ENCODE data around the gene PRICKLE4. TPM values are rescaled to one million over a fixed set of nuclear protein-coding genes. Genes with fewer than 3 reads are reported as not detected.

Gene PRICKLE4
- total and polyA plus RNA-seq, 2 of the 4 experiments (the other 2 are of a cell fraction), result 0.72 TPM; not detected in 1

DNA sequence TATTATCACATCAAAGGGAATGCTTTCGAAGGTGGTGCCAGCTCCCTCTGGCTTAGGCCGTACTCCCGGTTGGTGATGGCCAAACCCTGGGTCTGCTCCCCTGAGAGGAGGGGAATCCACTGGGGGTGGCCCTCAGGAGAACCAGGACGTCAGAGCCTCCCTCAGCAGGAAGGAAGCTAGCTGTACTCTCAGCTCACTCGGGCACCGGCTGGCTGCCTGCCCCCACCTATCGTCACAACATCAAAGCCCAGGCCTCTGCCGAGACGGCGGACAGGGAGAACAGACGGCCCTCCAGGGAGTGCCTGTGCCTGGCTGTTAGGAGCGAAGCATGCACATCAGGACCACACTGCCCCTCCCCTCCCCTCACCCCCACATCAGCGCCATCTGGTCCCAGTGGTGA lies 24.2 kb upstream of the PRICKLE4 start:
- in situ Hi-C loops (cut with MboI; ENCODE audit: low sequenced_read_pairs) (no loop called here), dilution Hi-C loops (cut with HindIII; ENCODE audit: low sequenced_read_pairs, unreplicated experiment) (no loop called here), intact Hi-C loops (cut with micrococcal nuclease) (no loop called here)
- H3K9me3 ChIP-seq (ENCODE audit: control insufficient read depth, insufficient read depth, low read length), result no peaks in the 10 kb centered on the region
- no peak overlapping the region for H4K91ac ChIP-seq (ENCODE audit: insufficient read depth, low read depth, low read length)
- H3K4me1 ChIP-seq (ENCODE audit: control insufficient read depth, insufficient read depth, low read length), result peaks cover 3% of the 10 kb centered on the region; the same call in 1 of the 2 replicates
- peak overlapping the region; percentile 14 for H2AFZ ChIP-seq (replicated peaks; ENCODE audit: low read length, poor library complexity)
- no peaks in the 10 kb centered on the region; the same call in 1 of the 2 replicates for H3K9me1 ChIP-seq (ENCODE audit: insufficient read depth, low read length)
- no peak overlapping the region for H3K56ac ChIP-seq (ENCODE audit: extremely low read depth, insufficient read depth, low read length)
- H2BK120ac ChIP-seq (ENCODE audit: low read depth, low read length), result no peak overlapping the region
- no peak overlapping the region for H2BK15ac ChIP-seq (ENCODE audit: low read depth, low read length)
- H3K79me1 ChIP-seq (ENCODE audit: low read depth in 1 of 2, low read length in 2 of 2), result no peaks in the 10 kb centered on the region
- H3K27me3 ChIP-seq (ENCODE audit: control insufficient read depth, insufficient read depth, low read length), result peaks cover 34% of the 10 kb centered on the region
- DNase-seq (no peak), ATAC-seq (ENCODE audit: low read depth) (no peak)
- TF ChIP-seq, protein P1, sequence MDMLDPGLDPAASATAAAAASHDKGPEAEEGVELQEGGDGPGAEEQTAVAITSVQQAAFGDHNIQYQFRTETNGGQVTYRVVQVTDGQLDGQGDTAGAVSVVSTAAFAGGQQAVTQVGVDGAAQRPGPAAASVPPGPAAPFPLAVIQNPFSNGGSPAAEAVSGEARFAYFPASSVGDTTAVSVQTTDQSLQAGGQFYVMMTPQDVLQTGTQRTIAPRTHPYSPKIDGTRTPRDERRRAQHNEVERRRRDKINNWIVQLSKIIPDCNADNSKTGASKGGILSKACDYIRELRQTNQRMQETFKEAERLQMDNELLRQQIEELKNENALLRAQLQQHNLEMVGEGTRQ (IDR thresholded peaks at IDR 0.05; ENCODE audit: low read depth, low read length), result no peak
- TF ChIP-seq MXI1 (IDR thresholded peaks at IDR 0.05; ENCODE audit: borderline replicate concordance, low read depth, low read length) (no peak), CEBPB (IDR thresholded peaks at IDR 0.05; ENCODE audit: low read depth, low read length) (no peak), RAD21 (IDR thresholded peaks at IDR 0.05; ENCODE audit: low read length) (no peak), MAZ (IDR thresholded peaks at IDR 0.05; ENCODE audit: borderline replicate concordance, low read depth, low read length) (no peak), SMC3 (IDR thresholded peaks at IDR 0.05; ENCODE audit: low read depth, low read length) (no peak), FOS (IDR thresholded peaks at IDR 0.05; ENCODE audit: low read depth, low read length) (no peak), MAFK (IDR thresholded peaks at IDR 0.05; ENCODE audit: low read depth, low read length) (no peak), RFX5 (IDR thresholded peaks at IDR 0.05; ENCODE audit: low read depth, low read length) (no peak), CHD1 (IDR thresholded peaks at IDR 0.05; ENCODE audit: low read depth, low read length) (no peak), RCOR1 (IDR thresholded peaks at IDR 0.05; ENCODE audit: insufficient replicate concordance, low read length) (no peak), BHLHE40 (IDR thresholded peaks at IDR 0.05; ENCODE audit: low read depth, low read length) (no peak), NFE2L2 (IDR thresholded peaks at IDR 0.05; ENCODE audit: low read depth, low read length) (no peak), POLR2A (IDR thresholded peaks at IDR 0.05; ENCODE audit: low read depth, low read length) (no peak)
- TF ChIP-seq, protein P2, sequence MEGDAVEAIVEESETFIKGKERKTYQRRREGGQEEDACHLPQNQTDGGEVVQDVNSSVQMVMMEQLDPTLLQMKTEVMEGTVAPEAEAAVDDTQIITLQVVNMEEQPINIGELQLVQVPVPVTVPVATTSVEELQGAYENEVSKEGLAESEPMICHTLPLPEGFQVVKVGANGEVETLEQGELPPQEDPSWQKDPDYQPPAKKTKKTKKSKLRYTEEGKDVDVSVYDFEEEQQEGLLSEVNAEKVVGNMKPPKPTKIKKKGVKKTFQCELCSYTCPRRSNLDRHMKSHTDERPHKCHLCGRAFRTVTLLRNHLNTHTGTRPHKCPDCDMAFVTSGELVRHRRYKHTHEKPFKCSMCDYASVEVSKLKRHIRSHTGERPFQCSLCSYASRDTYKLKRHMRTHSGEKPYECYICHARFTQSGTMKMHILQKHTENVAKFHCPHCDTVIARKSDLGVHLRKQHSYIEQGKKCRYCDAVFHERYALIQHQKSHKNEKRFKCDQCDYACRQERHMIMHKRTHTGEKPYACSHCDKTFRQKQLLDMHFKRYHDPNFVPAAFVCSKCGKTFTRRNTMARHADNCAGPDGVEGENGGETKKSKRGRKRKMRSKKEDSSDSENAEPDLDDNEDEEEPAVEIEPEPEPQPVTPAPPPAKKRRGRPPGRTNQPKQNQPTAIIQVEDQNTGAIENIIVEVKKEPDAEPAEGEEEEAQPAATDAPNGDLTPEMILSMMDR (conservative IDR thresholded peaks at IDR 0.05; ENCODE audit: low read depth, low read length), result no peak
- TF ChIP-seq, protein P3, sequence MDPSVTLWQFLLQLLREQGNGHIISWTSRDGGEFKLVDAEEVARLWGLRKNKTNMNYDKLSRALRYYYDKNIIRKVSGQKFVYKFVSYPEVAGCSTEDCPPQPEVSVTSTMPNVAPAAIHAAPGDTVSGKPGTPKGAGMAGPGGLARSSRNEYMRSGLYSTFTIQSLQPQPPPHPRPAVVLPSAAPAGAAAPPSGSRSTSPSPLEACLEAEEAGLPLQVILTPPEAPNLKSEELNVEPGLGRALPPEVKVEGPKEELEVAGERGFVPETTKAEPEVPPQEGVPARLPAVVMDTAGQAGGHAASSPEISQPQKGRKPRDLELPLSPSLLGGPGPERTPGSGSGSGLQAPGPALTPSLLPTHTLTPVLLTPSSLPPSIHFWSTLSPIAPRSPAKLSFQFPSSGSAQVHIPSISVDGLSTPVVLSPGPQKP (IDR thresholded peaks at IDR 0.05; ENCODE audit: borderline replicate concordance, low read depth, low read length), result no peak
- H2BK20ac ChIP-seq (ENCODE audit: low read depth, low read length), result no peak overlapping the region
- no peak overlapping the region for H2AK9ac ChIP-seq (replicated peaks; ENCODE audit: low read depth, low read length, poor library complexity)
- H4K20me1 ChIP-seq (ENCODE audit: insufficient read depth, low read length), result no peaks in the 10 kb centered on the region
- no peak overlapping the region for H3K4ac ChIP-seq (ENCODE audit: low read depth, low read length)
- H2BK5ac ChIP-seq (ENCODE audit: low read depth, low read length, poor library complexity, severe bottlenecking), result no peak overlapping the region
- H3K4me2 ChIP-seq (ENCODE audit: low read depth, low read length), result no peak overlapping the region
- 50% methylated on average over 2 of the region's 13 CpGs; no CpG with 5 or more reads in 1 of the 2 experiments for WGBS, 2 experiments (ENCODE audit: extremely low coverage in 2 of 2, insufficient read length in 1 of 2)
- H3K4me3 ChIP-seq (ENCODE audit: insufficient read depth, low read depth, low read length), result no peak overlapping the region
- no peak overlapping the region for H3K14ac ChIP-seq (replicated peaks; ENCODE audit: low read depth, low read length)
- POLR2A ChIA-PET (ENCODE audit: unreplicated experiment), result no interaction called here
- no TSS peak for BruUV-seq (replicated peaks)
- no peak overlapping the region for H2AK5ac ChIP-seq (ENCODE audit: low read depth, low read length)
- no peak overlapping the region for H3K23ac ChIP-seq (ENCODE audit: low read depth, low read length)
- H4K5ac ChIP-seq (ENCODE audit: low read depth, low read length), result no peak overlapping the region
- no peak overlapping the region for H4K8ac ChIP-seq (ENCODE audit: low read depth in 2 of 2, low read length in 2 of 2)
- H3K27ac ChIP-seq (ENCODE audit: insufficient read depth, low read length), result no peak overlapping the region
- no peak overlapping the region for H3K9ac ChIP-seq (ENCODE audit: low read depth, low read length)
- H3K36me3 ChIP-seq (ENCODE audit: control insufficient read depth, insufficient read depth, low read length), result no peaks in the 10 kb centered on the region
- CTCF ChIA-PET, result no interaction called here
- no peak overlapping the region for H3K18ac ChIP-seq (ENCODE audit: low read depth, low read length)
